OCI-M2 (cell line): ENCODE data around the gene FAM216B.
"Not testable (repeated sequence)": the region's sequence is repeated elsewhere in the genome, so short reads cannot be mapped to it uniquely, and the experiment has no call there.

Experiments
- DNase-seq: peaks from one replicate; lab custom pipeline; 2025; ENCODE audit not compliant: unreplicated experiment; lab: John Stamatoyannopoulos, UW

The FAM216B gene

DNA sequence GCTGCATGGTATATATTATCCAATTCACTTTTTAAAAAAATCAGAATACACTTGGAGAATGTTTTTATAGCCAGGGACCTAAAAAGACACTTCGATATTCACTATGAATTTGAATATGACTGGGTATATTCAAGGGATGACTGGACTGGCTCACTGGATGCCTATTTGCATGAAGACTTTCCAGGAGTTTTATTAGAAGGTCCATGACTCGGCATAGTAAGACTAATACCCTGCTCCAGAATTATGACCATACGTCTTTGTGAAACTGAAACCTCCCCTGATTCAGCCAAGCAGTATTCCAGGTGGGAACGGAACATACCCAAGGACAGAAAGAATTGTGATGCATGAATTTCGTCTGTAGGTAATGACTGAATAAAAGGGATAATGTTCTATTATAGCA, 3.9 kb upstream of the FAM216B start:
- DNase-seq = no peak

DNA sequence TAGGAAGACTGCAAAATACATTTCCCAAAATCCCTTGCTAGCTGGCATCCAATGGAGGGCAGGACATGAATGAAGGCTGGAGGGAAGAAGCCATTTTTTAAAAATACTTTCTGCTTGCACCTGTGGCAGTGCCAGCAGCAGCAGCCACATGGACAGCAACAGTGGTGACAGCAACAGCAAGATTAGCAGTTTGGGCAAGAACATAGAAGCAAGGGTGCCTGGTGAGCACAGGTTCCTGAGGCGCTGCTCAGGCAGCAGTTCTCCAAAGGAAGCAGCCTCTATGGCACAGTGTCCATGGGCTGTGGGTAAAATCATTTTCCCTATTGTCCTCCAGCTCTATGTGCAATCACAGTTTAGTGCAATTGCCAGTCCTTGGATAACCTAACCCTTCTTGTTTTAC, 1.3 kb upstream of the FAM216B start:
- DNase-seq = no peak

DNA sequence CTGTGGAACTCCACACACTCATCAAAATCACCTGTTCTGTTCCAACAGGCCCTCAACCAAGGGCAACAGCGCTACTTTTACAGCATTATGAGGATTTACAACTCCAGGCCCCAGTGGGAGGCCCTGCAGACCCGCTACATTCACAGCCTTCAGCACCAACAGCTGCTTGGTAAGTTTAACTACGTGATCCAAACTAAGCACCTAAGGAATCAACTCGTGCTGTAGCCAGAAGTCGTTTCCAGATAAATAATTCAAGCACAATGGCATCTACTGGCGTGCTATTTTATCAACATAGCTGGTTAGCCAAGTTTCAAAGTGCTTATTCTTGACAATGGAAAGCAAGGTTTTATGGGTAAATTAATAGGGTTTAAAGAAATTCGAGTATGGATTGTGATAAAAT, 5.3 kb downstream of the FAM216B start:
- no peak for DNase-seq

DNA sequence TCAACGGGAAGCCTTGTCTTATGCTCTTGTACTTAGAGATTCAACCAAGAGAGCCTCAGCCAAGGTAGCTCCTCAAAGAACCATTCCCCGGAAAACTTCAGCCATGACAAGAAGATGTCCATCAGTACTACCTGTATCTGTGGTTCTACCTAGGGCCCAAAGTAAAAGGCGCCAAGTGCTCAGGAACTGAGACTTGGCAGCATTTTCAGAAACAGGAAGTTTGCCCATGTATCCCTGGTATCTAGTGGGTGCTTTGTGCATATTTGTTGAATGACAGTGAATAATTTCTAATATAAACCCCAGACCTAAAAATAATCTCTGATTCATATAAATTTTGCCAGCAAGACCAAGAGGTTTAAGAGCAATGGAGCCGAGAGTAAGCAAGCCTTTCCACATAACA, 7.2 kb downstream of the FAM216B start:
- no peak for DNase-seq

DNA sequence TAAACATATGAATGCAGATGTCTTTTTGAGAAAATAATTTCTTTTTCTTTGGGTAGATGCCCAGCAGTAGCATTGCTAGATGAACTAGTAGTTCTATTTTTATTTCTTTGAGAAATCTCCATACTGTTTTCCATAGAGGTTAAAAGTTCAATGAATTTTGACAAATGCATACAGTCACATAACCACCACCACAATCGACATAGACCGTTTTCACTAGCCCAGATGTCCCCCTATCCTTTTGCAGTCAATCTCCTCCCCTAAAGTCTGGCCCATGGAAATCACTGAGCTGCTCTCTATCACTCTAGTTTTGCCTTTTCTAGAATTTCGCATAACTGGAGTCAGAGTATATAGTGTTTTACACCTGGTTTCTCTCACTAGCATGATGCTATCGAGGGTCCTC, 10.8 kb downstream of the FAM216B start:
- DNase-seq = no peak

DNA sequence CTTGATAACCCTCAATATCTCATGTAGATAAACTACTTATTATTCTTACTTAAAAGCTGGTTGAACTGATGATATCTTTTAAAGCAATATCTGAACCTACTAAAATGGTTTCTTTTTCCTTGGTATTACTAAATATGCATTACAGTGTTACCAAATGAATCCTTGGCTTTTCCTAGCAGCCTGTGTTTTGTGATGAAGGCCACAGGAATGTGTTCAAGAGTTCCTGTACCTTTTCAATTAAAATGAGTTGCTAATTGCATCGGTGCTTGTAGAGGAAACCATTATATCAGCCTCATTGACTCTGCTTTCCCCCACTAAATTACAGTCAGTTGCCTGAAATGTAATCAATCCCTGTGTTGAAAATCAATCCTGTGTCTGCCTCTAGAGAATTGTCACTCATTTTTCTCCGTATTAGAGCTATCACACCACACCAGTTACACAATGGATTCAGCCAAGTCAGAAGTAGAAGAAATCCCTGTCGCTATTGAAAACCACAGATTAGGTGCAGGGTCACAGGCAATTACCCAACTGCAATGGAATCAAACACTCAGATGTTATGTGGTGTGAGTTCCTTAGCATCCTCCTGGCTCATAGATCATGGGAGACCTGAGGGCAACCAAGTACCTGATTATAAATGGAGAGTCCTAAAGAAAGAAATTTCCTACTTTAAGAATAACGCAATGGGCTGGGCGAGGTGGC, 13.3 kb downstream of the FAM216B start:
- no peak for DNase-seq

DNA sequence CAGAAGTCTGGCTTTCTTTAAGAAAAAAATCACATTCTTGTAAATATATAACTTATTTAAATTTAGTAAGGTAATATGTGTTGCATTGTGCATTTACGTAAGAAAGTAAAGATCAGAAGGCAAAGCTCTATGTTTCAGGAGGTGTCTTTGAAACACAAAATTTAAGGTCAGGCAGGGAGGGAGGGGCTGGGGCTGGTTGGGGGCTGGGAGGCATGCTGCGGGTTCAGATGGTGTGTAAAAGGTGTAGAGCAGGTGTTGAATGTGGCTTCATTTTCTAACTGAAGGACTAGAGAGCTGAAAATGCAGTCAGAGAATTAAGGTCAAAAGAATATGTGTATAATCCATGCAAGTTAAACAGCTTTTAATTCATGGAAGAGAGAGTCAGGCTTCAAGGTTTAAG, 14.3 kb downstream of the FAM216B start:
- DNase-seq = no peak

DNA sequence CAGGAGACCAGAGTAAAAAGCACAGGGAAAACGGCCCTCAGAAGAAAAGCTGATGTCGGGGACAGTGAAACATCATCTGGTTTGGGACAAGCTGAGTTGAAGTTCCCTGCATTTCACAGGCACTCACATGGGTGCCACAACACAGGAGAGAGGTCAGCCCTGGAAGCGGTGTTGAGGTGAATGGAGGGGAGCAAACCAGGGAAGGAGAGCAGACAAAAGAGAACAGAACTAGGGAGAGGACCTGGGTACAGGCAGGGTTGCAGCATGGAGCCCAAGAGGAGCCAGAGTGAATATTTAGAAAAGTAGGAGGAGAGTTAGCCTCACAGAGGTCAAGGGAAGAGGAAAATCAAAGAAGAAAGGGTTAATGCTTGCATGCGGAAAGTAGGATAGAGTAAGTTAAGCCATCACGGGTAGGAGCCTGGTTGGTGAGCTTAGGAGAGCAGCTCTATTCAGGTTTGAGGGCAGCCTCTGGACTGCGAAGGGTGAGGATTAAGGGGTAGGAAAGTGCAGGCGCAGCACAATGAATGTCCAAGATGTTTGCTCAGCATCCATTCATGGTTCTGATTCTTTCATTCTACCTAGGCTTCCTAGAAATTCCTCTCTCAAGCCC, 15.5 kb downstream of the FAM216B start:
- DNase-seq = no peak

DNA sequence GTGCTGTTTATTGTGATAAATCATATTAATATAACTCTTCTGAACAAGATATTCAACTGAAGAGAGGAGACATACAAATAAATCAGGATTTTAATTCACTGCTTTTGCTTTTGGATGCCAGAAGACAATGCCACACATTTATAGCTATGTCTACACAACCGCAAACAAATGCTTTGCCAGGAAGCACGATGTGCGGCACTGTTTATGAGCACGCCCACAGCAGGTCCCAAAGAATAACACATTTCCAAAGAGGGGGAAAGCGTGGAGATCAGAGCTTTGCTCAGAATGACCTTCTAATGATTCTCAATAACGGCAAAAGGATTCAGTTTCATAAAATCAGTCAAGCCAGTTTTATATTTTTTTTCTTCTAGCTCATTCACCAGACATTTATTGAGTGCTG, 16.7 kb downstream of the FAM216B start:
- DNase-seq = no peak

DNA sequence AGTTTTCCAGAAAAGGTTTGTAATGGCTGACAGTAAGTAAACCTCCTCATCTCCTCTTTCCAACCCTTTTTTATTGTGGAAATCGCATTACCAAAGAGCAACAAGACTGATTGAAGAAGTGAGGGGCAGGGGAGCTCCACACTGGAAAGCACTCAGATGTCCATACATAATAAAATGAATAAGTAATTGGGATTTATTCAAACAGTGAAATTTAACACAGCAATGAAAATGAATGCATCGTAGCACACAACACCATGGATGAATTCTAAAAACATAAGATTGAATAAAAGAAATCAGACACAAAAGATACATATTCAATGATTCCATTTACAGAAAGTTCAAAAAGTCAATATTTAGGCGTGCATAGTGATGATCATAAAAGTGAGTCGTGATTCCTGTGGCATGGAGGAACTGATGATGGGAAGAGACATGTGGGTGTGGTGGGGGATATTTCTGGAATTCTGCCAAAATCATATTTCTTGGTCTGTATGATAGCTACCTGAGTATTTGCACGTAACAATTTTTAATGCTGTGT, 18.8 kb downstream of the FAM216B start:
- no peak for DNase-seq

DNA sequence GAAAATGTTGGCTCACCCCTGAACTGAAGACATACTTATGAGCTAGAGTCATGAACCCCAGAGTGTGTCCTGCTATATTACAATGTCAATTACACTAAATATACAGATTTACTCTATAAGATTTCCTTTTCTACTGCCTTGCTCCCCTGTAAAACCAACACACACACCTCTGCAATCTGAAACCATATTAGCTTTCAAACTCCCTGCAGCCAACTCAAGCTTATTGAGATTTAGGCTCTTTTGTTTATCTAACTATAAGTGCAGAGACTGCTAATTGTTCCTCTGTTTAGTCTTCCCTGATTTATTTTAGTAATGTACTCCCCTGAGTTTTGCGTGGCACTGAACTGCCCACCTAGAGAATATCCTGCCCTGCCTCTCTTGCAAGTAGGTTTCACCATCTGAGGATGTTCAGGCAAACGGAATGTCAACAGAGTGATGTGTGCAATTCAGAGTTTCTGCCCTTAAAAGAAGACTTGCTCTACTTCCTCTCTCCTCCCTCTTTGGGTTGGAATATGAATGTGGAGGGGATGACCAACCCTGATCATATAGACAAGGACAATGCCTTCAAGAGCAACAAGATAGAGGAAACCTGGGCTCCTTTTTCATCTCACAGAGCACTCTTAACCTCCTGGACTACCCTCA, 22.3 kb downstream of the FAM216B start:
- no peak for DNase-seq

DNA sequence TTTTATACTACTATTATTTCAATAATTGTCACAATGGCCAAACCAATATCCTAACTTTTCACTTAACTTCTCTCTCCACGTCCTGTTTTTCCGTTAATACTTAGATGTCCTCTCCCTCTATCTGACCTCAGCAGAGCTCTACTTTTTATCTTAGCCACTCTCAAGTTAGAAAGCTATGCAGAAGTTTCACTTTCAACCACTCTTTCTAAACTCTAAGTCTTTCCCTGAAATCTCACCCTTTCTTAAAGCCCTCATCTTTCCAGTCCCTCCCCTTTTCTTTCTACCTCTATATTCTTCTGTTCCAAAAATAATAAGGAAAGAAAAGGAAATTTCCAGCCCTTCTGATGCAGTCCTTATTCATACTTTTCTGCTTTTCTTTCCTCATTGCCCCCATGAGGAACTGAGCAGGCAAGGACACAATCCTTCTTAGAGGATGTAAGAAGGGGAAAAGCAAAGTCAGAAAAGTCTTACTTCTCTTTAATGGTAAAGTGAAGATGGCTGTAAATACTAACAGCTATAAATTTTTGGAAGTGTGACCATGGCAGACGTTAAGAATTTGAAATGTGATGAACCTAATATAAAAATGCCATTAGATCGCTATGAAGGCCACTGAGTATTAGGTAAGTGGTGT, 23.0 kb downstream of the FAM216B start:
- no peak for DNase-seq

DNA sequence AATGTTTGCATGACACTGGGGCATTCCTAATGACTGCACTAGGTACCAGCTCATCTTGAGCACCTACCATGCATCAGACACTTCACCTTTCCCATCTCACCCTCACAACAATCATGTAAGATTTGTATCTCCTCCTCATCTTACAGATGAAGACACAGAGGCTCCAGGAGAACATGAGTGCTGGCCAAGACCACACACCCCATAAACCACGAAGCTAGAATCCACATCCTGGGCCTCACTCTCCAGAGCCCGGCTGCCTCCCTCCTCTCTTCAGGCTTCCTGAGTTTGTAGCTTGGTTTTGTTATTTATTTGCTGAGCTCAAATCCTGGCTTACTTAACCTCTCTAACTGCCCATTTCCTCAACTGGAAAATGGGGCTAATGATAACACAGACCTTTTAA, 25.9 kb downstream of the FAM216B start:
- DNase-seq = no peak

DNA sequence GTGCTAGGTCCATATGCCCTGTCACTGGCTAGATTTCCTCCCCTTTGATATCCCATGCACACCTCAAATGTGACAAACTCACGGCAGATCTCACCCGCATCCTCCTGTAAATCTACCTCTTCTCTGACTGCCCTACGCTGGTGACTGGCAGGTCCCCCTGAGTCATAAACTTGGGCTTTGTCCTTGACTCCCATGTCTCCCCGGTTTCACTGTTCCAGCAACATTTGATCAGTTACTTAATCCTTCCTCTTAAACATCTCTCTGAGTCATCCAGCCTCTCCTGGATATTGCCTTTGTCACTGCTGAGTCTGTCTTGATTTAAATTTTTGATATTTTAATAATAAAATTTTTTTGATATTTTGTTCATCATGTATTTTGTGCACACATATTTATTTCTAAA, 26.5 kb downstream of the FAM216B start:
- no peak for DNase-seq

DNA sequence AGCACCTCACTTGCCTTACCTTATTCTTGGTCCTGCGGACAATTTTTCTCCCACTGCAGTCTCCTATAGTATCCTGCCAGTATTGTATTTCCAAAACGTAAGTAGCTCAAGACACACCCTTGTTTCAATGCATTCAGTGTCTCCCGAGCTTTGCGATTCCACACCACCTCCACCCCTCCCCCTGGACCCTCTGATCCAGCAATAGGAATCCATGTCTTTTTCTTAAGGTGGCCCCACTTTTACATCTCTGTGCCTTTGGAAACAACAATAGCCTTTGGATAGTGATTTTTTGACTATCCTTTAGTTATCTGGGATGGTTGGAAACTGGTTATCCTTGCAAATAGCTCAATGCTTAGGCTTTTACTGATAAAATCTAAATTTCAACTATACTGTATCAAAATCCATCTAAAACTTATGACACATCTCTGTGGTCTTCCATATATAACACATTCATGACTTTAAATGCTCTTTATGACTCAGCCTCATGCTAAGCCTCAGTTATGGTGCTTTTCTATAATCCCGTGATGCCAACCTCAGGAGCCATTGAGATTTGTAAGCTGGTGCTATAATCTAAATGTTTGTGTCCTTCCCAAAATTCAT, 27.1 kb downstream of the FAM216B start:
- DNase-seq = no peak

DNA sequence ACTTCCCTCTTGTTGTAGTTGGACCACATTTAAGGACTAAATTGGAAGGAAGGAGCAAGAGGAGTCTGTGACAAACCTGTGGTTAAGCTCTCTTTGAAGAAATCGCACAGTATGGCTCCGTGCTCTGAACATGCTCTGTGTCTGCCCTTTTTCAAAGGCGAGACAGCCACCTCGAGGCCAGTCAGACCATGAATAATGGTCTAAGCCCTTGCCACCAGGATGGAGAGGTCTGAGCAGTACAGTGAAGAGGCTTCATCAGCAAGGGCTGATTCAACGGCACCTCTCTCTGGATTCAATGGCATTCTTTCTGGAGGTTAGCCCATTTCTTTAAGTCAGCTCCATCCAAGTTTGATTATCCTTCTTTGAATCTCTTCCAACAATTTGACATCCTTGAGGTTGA, 30.9 kb downstream of the FAM216B start:
- DNase-seq = no peak

DNA sequence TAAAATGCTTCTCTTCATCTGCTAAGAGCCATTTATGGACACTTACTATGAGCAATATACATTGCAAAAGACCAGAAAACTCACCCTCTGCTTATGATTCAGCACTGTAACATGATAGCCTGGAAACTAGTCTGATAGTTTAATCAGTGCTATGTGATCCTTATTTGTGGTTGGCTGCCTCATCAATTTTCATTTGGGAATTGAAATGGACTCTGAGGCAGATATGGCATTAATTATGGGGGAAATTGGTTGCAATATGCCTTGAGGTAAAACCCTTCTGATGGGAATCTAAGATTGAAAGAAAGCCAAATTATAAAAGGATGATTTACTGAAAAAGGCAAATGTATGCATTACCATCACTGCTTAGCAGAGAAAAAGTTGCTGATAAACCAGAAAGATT, 33.5 kb downstream of the FAM216B start:
- no peak for DNase-seq

DNA sequence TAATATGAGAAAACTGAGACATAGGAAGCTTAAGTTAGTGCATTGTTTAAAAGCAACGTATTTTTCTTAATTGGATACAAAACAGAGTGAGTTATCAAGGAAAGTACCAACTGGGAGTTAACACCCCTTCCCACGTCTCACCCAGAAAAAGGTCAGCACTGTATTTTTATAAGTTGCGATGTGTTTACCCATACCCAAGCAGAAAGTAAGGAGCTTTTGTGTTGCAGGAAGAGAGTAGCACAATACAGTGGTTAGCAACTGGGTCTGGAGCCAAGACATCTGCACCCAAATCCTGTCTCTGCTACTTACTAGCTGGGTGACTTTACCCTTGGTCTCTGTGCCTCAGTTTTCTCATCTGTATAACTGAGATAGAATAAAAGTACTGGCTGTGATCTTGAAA, 34.3 kb downstream of the FAM216B start:
- no peak for DNase-seq

DNA sequence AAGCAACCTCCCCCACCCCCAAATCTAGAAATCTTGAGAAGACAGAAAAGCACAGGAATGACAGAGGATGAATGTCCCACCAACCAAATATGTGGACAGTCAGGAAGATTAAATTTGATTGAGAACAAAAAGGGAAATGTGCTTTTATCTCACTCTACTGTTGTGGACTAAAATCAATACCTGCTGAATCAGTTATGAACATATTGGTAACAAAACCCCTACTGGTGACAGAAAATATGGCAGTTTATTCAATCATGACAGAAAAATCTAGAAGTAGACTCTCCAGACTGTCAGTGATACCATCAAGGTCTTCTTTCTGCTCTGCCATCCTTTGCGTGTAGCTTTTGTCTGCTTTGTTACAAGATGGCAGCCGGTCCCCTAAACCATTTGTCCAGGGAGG, 35.2 kb downstream of the FAM216B start:
- DNase-seq = no peak

DNA sequence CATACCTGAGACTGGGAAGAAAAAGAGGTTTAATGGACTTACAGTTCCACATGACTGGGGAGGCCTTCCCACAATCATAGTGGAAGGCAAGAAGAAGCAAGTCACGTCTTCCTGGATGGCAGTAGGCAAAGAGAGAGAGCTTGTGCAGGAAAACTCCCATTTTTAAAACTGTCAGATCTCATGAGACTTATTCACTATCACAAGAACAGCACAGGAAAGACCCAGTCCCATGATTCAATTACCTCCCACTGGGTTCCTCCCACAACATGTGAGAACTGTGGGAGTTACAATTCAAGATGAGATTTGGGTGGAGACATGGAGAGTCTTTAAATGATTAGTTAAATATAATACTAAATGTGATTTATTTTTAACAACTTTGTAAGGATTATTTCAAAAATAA, 38.3 kb downstream of the FAM216B start:
- DNase-seq = not testable (repeated sequence)

DNA sequence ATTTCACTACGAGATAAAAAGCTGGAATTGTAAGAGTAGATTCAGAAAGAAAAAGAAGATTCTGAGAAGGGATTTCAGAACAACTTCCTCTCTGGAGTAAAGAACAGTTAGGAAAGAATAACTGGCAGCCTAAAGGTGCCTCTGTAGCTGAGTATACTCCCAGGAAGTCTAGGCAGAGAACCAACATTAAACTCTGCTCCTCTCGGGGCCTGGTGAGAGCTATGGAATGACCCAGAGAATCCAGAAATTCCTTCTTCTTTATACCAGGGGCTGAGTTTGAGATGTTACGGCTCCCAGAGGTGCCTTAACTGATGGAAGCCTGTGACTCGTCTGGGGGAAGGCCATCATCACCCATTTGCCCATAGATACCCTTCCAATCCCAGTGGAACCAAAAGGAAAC, 39.1 kb downstream of the FAM216B start:
- DNase-seq = no peak

DNA sequence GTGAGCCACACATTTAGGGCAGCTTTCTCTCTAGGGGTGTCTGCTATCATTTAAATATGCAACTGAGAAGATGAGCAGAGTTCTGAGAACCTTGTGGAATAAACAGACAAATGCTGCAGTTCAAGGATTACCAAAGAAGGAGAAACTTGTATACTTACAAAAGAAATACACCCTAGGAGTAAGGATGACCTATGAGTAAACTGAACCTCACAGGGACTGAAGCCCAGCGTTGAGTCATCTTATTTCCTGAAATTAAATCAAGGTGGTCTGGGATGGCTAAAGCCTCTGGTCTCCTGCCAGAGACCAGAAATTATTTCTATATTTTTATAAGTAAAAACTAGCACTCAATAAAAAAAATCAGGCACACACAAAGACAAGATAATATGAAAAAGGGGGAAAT, 40.1 kb downstream of the FAM216B start:
- DNase-seq = no peak
